Coronary artery (tissue), 2 donors: ENCODE data around the gene ST14.

ENCODE experiments used
- DNase-seq: peaks from one replicate; pipeline ENCODE4 v3.0.0-alpha.2; 2017; ENCODE audit warnings: low spot score
- H3K27ac ChIP-seq, 2 donors: fragments of 200-600 bp; sonication (generic); one replicate each; pipeline ENCODE4 v1.5.1; 2016 to 2019
- H3K4me3 ChIP-seq: fragments of 200-600 bp; sonication (generic); 2 replicates; pipeline ENCODE4 v1.5.1; 2016; ENCODE audit warnings: mild to moderate bottlenecking, moderate library complexity
- CTCF ChIP-seq: fragments of 200-600 bp; sonication (generic); IDR thresholded peaks from one replicate; pipeline ENCODE4 v1.5.1; 2019; ENCODE audit warnings: antibody characterized with exemption

Gene ST14

DNA sequence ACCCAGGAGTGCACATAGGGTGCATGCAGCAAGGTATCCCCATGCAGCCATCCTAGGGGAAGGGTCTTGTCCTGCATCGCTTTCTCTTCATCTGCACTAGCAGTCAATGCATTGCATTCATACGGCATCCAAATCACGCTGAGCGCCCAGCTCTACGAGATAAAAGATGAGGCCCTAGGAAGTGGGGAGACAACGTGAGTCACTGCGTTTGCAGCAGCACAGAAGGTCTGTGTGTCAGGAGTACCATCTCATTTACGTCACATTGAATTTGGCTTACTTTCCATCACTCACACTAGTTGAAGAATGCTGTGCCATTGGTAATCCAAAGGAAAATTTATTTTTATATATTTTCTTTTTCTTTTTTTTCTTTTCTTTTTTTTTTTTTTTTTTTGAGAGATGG, 2.5 kb upstream of the ST14 start:
- DNase-seq, result no peak
- TF ChIP-seq CTCF, result no peak
- no peak overlapping the region for H3K27ac ChIP-seq
- H3K4me3 ChIP-seq, result no peak overlapping the region

DNA sequence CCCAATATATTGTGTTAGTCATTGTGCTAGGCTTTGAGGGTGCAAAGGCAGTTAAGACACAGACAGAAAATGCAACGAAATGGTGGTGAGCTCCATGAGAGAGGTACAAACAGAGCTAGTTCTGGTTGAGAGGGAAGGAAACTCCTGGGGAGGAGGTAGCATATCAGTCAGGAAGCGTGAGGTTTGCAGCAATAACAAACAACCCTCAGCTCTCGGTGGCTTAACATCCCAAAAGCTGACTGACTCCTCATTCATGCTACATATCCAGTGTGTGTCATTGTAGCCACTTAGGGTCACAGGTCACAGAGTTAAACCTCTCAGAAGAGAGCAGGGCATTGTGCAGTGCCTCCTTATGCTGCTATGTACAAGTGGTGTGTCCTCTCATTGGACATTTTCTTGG, 1.7 kb upstream of the ST14 start:
- no peak for DNase-seq
- TF ChIP-seq CTCF, result no peak
- Histone ChIP-seq H3K4me3 (no peak overlapping the region), H3K27ac (no peak overlapping the region)

GRCh38 chr11:130159139-130159538, 443 bp upstream of the ST14 start:
- Histone ChIP-seq H3K27ac (no peak overlapping the region), H3K4me3 (peak overlapping the region; percentile 60)
- TF ChIP-seq CTCF, result no peak
- no peak for DNase-seq

DNA sequence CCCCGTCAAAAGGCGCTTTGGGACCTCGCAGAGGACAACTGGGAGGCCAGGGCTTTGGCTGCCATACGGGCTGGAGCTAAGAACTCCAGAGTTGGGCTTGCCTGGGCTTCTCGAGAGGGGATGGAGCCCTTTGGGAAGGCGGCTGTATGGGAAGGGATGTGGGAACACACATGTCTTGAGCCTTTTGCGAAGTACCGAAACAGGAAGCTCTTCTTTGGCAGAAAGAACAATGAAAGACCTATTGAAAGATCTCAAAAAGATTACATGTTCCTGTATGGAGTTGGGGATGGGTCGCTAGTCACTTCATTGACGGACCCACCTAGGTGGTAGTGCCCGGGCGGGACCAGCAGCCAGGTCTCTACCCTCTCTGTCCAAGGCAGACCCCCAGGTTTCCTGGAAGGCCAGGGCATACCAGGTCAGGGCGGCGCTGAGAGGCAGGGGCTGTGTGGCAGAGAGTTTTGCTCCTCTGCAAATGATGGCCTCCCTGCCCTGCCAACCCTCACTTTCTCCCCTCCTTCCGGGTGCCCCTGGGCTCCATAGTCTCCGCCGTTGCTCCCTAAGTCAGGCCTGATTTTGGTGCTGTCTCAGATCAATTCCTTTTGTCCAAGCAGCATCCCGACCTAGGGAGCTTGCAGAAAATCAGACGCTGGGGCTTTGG, 1.0 kb downstream of the ST14 start:
- no peak for DNase-seq
- Histone ChIP-seq H3K4me3 (peak overlapping the region; percentile 60), H3K27ac (no peak overlapping the region)
- TF ChIP-seq CTCF, result no peak

- TF ChIP-seq CTCF, result no peak
- H3K27ac ChIP-seq, result no peak overlapping the region
- DNase-seq, result no peak
- no peak overlapping the region for H3K4me3 ChIP-seq
Measured at GRCh38 chr11:130161441-130162145, 2.0 kb downstream of the ST14 start.

- no peak overlapping the region for H3K27ac ChIP-seq
- H3K4me3 ChIP-seq, result no peak overlapping the region
- no peak for TF ChIP-seq CTCF
- DNase-seq, result no peak
Measured at GRCh38 chr11:130162733-130163132, 3.2 kb downstream of the ST14 start.
